IMR-90 (cell line): Measurements from ENCODE around the gene ST3GAL4.

Experiments used
- BHLHE40 ChIP-seq: fragments of 150-350 bp; IDR thresholded peaks from 2 replicates; pipeline ENCODE4 v1.6.1; 2016; ENCODE audit warnings: mild to moderate bottlenecking, low read depth, low read length
- CEBPB ChIP-seq: IDR thresholded peaks from 2 replicates; pipeline ENCODE4 v1.6.1; 2012; ENCODE audit warnings: low read depth, low read length, improper control_type of control experiment
- CTCF ChIP-seq: conservative IDR thresholded peaks from 2 replicates; pipeline ENCODE4 v1.5.1; 2012; ENCODE audit warnings: mild to moderate bottlenecking, low read depth, low read length, improper control_type of control experiment
- POLR2A ChIP-seq: IDR thresholded peaks from 2 replicates; pipeline ENCODE4 v1.6.1; 2012; ENCODE audit warnings: mild to moderate bottlenecking, low read depth, low read length
- RAD21 ChIP-seq: IDR thresholded peaks from 2 replicates; pipeline ENCODE4 v1.6.1; 2012; ENCODE audit warnings: low read length, improper control_type of control experiment
- RCOR1 ChIP-seq: IDR thresholded peaks from 2 replicates; pipeline ENCODE4 v1.6.1; 2012; ENCODE audit warnings: mild to moderate bottlenecking, low read length, improper control_type of control experiment; ENCODE audit not compliant: insufficient replicate concordance
- RFX5 ChIP-seq: IDR thresholded peaks from 2 replicates; pipeline ENCODE4 v1.8.0; 2012; ENCODE audit warnings: low read depth, mild to moderate bottlenecking, low read length, moderate library complexity
- SMC3 ChIP-seq: fragments of 150-350 bp; IDR thresholded peaks from 2 replicates; pipeline ENCODE4 v1.6.1; 2016; ENCODE audit warnings: low read depth, mild to moderate bottlenecking, antibody characterized with exemption, low read length, moderate library complexity
- USF2 ChIP-seq: fragments of 150-350 bp; IDR thresholded peaks from 2 replicates; pipeline ENCODE4 v1.6.1; 2017; ENCODE audit warnings: mild to moderate bottlenecking, antibody characterized with exemption, low read length, low read depth

GRCh38 chr11:126390272-126390867 lies 34.9 kb downstream of the ST3GAL4 start:
- no peak for TF ChIP-seq RAD21
- TF ChIP-seq CTCF: no peak
- TF ChIP-seq BHLHE40: no peak
- no peak for TF ChIP-seq POLR2A
- no peak for TF ChIP-seq RFX5
- no peak for TF ChIP-seq CEBPB
- TF ChIP-seq RCOR1: no peak
- no peak for TF ChIP-seq USF2
- TF ChIP-seq SMC3: no peak
